Sigmoid colon (tissue), 4 donors: ENCODE results near the gene ABLIM3.

Experiments used
- CTCF ChIP-seq, 4 experiments: fragments of 450-650 bp in 3 of 4; fragments of 200-600 bp in 1 of 4; IDR thresholded peaks; one replicate each; pipeline ENCODE4 v1.5.1; 2016 to 2019; ENCODE audit warnings: antibody characterized with exemption in 4 of 4, mild to moderate bottlenecking in 3 of 4, moderate library complexity in 2 of 4
- EP300 ChIP-seq, 4 donors: sonication (generic); formaldehyde crosslinking; IDR thresholded peaks; one replicate each; pipeline ENCODE4 v1.6.1; 2017; ENCODE audit warnings: antibody characterized with exemption in 4 of 4
- POLR2A ChIP-seq, 2 donors: fragments of 450-650 bp; IDR thresholded peaks; one replicate each; pipeline ENCODE4 v1.6.1; 2016; ENCODE audit warnings: antibody characterized with exemption in 2 of 2, mild to moderate bottlenecking in 2 of 2, moderate library complexity in 2 of 2

GRCh38 chr5:149127394-149127955 is 13.8 kb upstream of the ABLIM3 start:
- TF ChIP-seq CTCF (IDR thresholded peaks at IDR 0.05): no peak
- TF ChIP-seq EP300 (IDR thresholded peaks at IDR 0.05): no peak
- no peak for TF ChIP-seq POLR2A (IDR thresholded peaks at IDR 0.05)
